HG02642 (cell line): Measurements from ENCODE around the gene XYLT1.

ENCODE experiments used
- ATAC-seq: cut with Tn5 transposase; IDR thresholded peaks from one replicate; pipeline ENCODE4 v1.9.1; 2021; ENCODE audit warnings: mild to moderate bottlenecking; ENCODE audit not compliant: unreplicated experiment, poor library complexity

The XYLT1 gene

DNA sequence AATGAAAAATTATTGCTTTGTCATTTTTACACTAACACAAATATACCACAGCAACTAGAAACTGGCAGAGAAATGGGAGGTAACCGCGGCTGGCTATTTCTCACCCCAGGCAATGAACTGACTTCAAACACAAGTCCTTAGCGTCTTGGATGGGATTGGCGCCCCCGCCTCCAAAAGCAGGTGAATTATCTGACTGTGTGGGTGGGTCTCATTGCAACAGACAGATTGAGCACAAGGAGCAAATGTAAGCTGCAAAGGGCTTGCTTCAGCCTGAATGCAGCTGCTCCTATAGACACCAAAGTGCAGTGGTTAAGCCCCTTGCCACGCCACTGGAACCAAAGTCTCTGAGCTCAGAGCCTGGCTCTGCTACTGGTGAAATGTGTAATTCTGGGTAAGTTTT is 225.0 kb downstream of the XYLT1 start:
- no peak for ATAC-seq

- ATAC-seq = no peak
Measured at GRCh38 chr16:17244872-17245551, 225.7 kb downstream of the XYLT1 start.

DNA sequence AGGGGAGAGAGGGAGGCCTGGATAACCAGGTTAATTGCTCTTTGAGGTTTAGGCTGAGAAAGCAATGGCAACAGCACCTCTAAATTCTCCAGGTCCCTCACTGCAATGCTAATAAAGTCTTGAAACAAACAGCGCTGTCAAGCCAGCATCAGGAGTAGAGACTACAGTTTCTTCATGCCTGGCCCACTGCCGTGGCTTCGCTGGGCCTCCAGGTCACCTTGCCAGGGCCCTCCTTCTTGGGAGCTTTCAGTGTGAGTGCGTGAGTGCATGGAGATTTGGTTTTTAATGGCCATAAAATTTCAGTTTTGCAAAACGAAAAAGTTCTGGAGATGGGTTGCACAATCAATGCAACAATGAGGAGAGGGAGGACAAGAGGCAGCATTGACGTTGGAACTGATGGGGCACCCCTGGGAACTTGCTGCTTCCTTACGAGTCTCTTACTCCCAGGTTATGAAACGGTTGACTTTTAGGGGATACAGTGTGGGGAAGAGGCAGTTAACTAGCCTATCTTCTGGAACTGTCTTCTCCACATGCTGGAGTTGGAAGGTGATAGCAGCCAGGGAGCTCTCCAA is 229.4 kb downstream of the XYLT1 start:
- ATAC-seq = no peak

DNA sequence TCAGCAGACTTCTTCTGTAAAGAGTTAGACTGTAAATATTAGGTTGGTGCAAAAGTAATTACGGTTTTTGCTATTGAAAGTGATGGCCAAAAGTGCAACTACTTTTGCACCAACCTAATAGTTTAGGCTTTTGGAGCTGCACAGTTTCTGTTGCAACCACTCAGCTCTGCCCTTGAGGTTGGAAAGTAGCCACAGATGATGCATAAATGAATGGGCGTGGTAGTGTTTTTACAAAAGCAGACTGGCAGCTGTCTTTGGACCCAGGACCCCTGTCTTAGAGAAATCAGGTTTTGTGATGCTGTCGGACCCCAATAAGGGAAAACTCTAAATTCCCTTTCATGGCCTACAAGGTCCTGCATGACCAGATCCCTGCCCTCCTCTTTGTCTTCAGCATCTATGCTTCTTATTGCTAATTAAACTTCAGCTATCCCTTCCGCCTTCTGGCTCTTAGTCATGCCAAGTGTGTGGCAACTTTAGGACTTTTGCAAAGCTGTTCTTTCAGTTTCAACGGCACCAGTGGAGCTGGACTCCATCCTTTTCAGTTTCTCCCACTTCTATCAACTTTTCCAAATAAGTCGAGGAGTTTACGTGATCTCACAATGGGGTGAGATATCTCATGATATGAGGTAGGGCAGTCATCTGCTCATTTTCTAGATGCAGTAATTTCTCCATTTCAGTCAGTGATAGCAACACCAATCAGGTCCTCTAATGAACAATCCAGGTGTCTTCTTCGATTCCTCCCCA is 232.3 kb downstream of the XYLT1 start:
- ATAC-seq = no peak

DNA sequence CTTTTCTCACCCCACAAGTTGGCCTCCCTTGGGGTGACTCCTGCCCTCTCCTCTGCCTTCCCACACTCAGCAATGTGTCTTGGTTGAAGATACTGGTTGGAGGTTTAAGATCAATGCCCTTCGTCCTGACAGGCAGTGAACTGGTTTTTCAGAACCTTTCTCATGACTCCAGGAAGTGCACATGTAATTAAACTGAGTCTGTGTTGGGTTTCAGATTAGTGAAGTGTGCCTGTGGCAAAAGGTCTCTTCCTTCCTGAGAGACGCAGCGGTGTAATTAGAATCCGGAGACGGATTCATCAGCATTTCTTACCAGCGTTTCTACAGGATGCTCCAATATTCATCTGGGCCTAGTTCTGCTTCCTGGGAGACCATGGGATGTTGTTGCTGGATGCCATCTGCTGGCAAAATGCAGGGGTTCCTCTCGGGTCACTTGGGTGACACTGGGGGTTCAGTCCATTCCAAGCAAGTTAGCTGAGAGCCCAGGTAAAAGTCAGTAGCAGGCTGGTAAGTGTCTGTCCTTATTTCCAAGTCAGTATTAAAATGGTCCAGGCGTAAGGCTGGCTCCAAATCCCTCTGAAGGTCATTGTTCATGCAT is 233.3 kb downstream of the XYLT1 start:
- ATAC-seq = no peak

DNA sequence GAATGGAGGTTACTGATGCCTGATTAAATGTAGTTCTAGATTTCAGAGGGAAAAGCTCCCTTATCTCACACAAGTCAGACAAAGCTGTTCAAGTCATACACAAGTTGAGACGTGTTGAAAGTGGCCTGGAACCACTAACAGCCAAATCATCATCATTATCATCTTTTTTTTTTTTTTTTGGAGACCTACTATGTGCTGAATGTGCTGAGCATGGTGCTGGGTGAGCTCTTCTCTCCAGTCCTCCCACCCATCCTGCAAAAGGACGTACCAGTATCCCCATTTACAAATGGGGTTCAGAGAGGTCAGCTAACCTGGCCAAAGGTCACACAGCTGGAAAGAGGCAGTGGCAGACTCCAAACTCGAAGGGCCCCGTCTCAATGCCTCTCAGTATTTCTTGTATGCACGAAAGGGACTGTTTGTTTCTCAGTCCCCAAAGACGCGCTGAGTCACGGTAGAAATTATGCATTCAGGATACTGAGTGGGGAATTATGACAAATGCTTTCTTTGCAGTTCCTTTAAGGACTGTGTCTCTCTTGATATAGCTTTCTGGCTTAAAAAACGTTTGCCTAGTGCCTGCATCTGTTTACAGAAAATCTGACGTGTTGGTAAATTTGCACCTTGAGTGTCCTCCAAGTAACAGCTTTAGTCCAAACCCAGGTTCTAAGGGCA is 235.5 kb downstream of the XYLT1 start:
- ATAC-seq = no peak

DNA sequence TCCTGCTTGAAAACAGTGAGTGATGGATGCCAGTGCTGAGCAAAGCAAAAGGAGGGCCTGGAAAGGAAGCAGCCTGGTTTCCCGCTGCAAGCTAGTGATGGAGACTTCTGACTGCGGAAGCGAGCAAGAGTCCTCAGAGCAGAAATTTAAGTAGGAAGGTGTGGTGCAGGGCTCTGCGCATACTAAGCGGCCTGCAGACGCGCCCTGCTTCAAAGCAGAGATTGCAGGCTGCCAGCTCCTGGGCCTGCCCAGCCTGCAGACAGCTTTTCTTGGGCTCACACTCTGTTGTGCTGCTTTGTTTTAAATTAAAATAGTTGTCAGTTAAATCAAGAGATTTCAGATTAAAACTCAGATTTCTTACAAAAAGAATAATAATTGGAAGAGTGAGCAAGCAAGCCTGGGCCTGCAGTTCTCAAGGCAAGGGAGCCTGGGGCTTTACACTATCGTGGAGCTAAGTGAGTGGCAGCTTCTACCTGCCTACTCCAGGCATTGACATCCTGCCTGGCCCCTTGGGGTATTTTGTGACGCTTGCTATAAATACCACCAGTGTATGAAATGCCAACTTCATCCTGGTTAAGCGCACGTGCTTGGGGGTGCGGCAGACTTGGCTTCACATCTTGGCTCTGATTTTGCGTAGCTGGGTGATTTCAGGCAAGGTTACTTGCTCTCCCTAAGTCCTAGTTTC is 237.3 kb downstream of the XYLT1 start:
- ATAC-seq = no peak

GRCh38 chr16:17232487-17232886 is 238.3 kb downstream of the XYLT1 start:
- no peak for ATAC-seq

DNA sequence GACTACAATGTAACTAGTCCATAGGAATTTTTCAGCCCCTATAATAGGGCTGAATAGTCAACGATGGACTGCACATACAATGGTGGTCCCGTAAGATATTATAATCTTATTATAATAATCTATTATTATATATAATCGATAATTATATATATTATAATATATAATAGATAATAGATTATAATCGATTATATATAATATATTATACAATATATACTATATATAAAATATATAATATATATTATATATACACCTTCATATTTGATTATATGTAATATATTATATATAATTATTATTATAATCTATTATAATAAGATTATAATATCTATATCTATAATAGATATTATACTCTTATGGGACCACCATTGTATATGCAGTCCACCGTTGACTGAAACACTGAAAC is 238.8 kb downstream of the XYLT1 start:
- ATAC-seq = no peak

- no peak for ATAC-seq
Measured at GRCh38 chr16:17230932-17231581, 239.7 kb downstream of the XYLT1 start.

- no peak for ATAC-seq
Measured at GRCh38 chr16:17229766-17230165, 241.0 kb downstream of the XYLT1 start.

DNA sequence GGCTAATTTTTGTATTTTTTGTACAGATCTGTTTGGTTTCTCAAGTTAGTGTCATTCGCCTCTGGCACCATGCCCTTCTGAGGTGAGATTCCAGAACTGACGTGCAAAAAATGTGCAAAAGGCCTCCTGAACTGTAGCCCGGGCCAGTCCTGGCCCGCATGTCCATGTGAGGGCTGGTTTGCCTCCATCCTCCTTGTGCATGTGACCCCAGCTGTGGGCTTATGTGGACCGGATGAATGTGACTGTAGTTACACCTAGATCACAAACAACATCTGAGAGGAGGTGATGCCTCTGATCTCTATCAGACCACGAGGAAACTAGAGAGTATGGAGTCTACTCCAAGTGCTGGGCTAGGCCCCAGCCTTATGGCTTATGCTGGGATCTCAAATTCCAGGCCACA is 241.6 kb downstream of the XYLT1 start:
- no peak for ATAC-seq

DNA sequence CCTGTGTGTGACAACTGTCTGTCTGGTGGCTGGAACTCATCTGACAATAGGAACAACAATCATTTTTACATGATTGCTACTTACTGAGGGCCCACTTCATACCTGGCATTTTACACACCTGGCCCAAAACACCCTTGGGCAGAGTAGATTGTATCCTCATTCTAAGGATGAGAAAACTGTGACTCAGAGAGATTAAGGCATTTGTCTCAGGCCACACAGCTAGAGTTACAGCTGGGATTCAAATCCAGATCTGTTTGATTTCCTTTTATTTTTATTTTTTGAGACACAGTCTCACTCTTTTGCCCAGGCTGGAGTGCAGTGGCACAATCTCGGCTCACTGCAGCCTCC is 242.1 kb downstream of the XYLT1 start:
- no peak for ATAC-seq

GRCh38 chr16:17228048-17228707 is 242.6 kb downstream of the XYLT1 start:
- ATAC-seq = no peak

- ATAC-seq = no peak
Measured at GRCh38 chr16:17227278-17227677, 243.5 kb downstream of the XYLT1 start.

DNA sequence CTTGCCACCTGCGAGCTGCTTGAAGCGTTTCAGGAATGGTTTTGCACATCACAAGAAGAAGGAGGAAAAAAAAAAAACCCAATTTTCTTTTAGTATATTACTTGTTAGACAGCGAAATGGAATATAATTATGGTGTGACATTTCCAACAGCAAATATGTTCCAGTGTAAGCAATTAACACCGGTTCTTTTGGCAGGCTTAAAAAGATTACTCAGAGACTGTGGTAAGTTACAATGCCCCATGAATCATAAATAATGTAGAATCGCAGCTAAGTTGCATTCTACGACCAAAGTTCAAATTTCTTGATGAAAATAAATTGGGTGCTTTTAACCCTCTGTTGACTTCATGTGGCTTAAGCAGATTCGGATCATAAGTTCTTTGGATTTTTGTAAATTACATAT is 245.2 kb downstream of the XYLT1 start:
- ATAC-seq = no peak

- no peak for ATAC-seq
Measured at GRCh38 chr16:17224879-17225281, 245.9 kb downstream of the XYLT1 start.

GRCh38 chr16:17224350-17224749 is 246.4 kb downstream of the XYLT1 start:
- ATAC-seq = no peak

DNA sequence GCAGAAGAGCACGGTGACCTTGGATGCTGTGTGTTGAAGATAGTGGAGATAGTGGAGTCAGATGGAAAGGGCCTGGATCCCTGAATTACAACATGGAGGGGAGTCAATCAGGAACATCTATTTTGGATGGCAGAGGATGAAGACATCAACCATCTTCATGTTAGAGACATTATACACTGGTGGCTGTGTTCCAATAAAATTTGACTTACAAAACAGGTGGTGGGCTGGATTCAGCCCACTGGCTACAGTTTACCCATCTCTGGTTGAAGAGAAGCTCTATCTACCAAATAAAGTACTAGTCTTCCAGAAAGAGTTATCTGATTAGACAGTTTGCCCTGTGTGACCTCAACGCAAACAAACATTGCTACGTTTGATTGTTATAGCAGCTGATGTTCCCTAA is 247.2 kb downstream of the XYLT1 start:
- ATAC-seq = no peak
